ENCODE data around the gene ELFN2.
"Not testable (repeated sequence)": the region's sequence is repeated elsewhere in the genome, so short reads cannot be mapped to it uniquely, and the experiment has no call there.

ELFN2 gene

DNA sequence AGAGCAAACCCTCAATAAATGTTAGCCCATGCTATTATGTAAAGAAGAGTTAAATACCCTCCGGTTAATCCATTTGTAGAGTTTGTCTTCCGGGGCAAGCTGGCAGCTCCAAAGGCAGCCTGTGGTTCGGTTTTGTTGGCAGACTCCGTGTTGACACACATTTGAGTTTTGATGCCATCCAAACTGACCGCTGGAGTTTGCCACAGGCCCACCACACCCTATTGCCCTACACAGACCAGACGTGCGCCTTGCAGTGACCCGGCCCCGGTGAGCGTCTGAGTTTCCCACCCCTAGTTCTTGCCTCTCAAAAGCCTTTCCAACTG is 25.1 kb downstream of the ELFN2 start:
- Histone ChIP-seq H3K4ac (ENCODE audit: low read length) (no peak overlapping the region), H3K27me3 (ENCODE audit: control insufficient read depth in 3 of 3, insufficient read depth in 3 of 3, low read depth in 1 of 3, low read length in 3 of 3) (peaks cover 0 to 69% (median 2%) of the 10 kb centered on the region in 3 experiments), H3K18ac (ENCODE audit: low read length) (peak overlapping the region; percentile 8), H4K91ac (ENCODE audit: low read depth, low read length, poor library complexity) (no peak overlapping the region), H3K27ac (replicated peaks; ENCODE audit: low read length) (no peak overlapping the region), H3K9ac (ENCODE audit: low read depth, low read length, poor library complexity) (no peak overlapping the region), H2AFZ (ENCODE audit: low read length) (no peak overlapping the region), H3K23ac (ENCODE audit: low read depth, low read length, poor library complexity) (no peak overlapping the region), H2BK12ac (ENCODE audit: low read length) (peak overlapping the region; percentile 47), H2BK5ac (ENCODE audit: low read length) (peak overlapping the region; percentile 90), H3K4me3 (ENCODE audit: low read length in 2 of 2) (no peak overlapping the region), H2BK15ac (ENCODE audit: low read length) (peak overlapping the region; percentile 93), H3K4me1 (ENCODE audit: control insufficient read depth in 2 of 2, insufficient read depth in 1 of 2, low read depth in 1 of 2, low read length in 2 of 2) (peaks cover 0 to 19% of the 10 kb centered on the region in 2 donors), H3K79me1 (ENCODE audit: low read depth, low read length) (no peaks in the 10 kb centered on the region), H3K9me3 (replicated peaks in 1 of 2; ENCODE audit: control insufficient read depth in 2 of 2, insufficient read depth in 1 of 2, low read depth in 1 of 2, low read length in 2 of 2) (no peaks in the 10 kb centered on the region), H2AK5ac (ENCODE audit: low read depth, low read length) (peak overlapping the region; percentile 97), H3K4me2 (ENCODE audit: insufficient read depth, low read length, poor library complexity, severe bottlenecking) (no peak overlapping the region), H4K8ac (ENCODE audit: low read depth, low read length) (no peak overlapping the region), H3K36me3 (replicated peaks in 1 of 2; ENCODE audit: control insufficient read depth in 2 of 2, insufficient read depth in 2 of 2, low read length in 2 of 2) (no peaks in the 10 kb centered on the region), H3K14ac (ENCODE audit: low read length) (no peak overlapping the region), H2BK120ac (ENCODE audit: low read depth, low read length) (peak overlapping the region; percentile 35)
- WGBS, 2 donors (ENCODE audit: extremely low coverage in 2 of 2, insufficient read length in 2 of 2, insufficient replicate concordance in 1 of 2): no CpG with 5 or more reads among the region's 10 CpGs
- no peak for DNase-seq (ENCODE audit: low spot score)

GRCh38 chr22:37401401-37402183 is 25.7 kb downstream of the ELFN2 start:
- Histone ChIP-seq H3K9me3 (replicated peaks in 1 of 2; ENCODE audit: control insufficient read depth in 2 of 2, insufficient read depth in 1 of 2, low read depth in 1 of 2, low read length in 2 of 2) (no peaks in the 10 kb centered on the region), H4K91ac (ENCODE audit: low read depth, low read length, poor library complexity) (no peak overlapping the region), H3K14ac (ENCODE audit: low read length) (peak overlapping the region; percentile 74), H3K4me3 (ENCODE audit: low read length in 2 of 2) (no peak overlapping the region), H3K23ac (ENCODE audit: low read depth, low read length, poor library complexity) (no peak overlapping the region), H3K79me1 (ENCODE audit: low read depth, low read length) (no peaks in the 10 kb centered on the region), H3K9ac (ENCODE audit: low read depth, low read length, poor library complexity) (no peak overlapping the region), H2BK5ac (ENCODE audit: low read length) (no peak overlapping the region), H3K36me3 (replicated peaks in 1 of 2; ENCODE audit: control insufficient read depth in 2 of 2, insufficient read depth in 2 of 2, low read length in 2 of 2) (no peaks in the 10 kb centered on the region), H2BK15ac (ENCODE audit: low read length) (peak overlapping the region; percentile 84), H3K4me1 (ENCODE audit: control insufficient read depth in 2 of 2, insufficient read depth in 1 of 2, low read depth in 1 of 2, low read length in 2 of 2) (peaks cover 0 to 19% of the 10 kb centered on the region in 2 donors), H2AK5ac (ENCODE audit: low read depth, low read length) (peak overlapping the region; percentile 40), H3K27me3 (ENCODE audit: control insufficient read depth in 3 of 3, insufficient read depth in 3 of 3, low read depth in 1 of 3, low read length in 3 of 3) (peaks cover 0 to 69% (median 2%) of the 10 kb centered on the region in 3 experiments), H3K18ac (ENCODE audit: low read length) (peak overlapping the region; percentile 81), H2AFZ (ENCODE audit: low read length) (no peak overlapping the region), H4K8ac (ENCODE audit: low read depth, low read length) (no peak overlapping the region), H3K4ac (ENCODE audit: low read length) (no peak overlapping the region), H3K4me2 (ENCODE audit: insufficient read depth, low read length, poor library complexity, severe bottlenecking) (no peak overlapping the region), H3K27ac (replicated peaks; ENCODE audit: low read length) (no peak overlapping the region), H2BK120ac (ENCODE audit: low read depth, low read length) (peak overlapping the region; percentile 35), H2BK12ac (ENCODE audit: low read length) (no peak overlapping the region)
- no peak for DNase-seq (ENCODE audit: low spot score)
- WGBS, 2 donors (ENCODE audit: extremely low coverage in 2 of 2, insufficient read length in 2 of 2, insufficient replicate concordance in 1 of 2): no CpG with 5 or more reads among the region's 14 CpGs

DNA sequence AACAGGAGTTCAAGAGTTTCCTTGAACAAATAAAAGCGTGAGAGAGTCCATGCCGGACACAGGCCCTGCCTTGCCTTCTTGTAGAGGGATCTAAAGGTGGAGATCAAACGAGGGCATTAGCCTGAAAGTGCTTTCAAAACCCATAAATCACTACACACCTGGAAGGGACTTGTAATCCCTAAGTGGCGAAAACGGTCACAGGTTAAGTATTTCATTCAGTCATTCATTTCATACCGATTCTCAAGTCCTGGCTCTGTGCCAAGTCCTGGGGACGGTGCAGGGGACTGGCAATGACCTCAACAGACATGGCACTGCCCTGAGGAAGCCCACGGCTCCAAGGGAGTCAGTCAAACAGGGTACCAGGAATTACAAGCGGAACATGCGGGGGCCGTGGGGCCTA is 26.6 kb downstream of the ELFN2 start:
- no peak overlapping the region for H3K9ac ChIP-seq (ENCODE audit: low read depth, low read length, poor library complexity)
- no peak overlapping the region for H2BK5ac ChIP-seq (ENCODE audit: low read length)
- H3K23ac ChIP-seq (ENCODE audit: low read depth, low read length, poor library complexity): no peak overlapping the region
- peak overlapping the region; percentile 21 for H3K18ac ChIP-seq (ENCODE audit: low read length)
- no peak overlapping the region for H3K14ac ChIP-seq (ENCODE audit: low read length)
- no CpG with 5 or more reads among the region's 11 CpGs for WGBS, 2 donors (ENCODE audit: extremely low coverage in 2 of 2, insufficient read length in 2 of 2, insufficient replicate concordance in 1 of 2)
- no peaks in the 10 kb centered on the region for H3K9me3 ChIP-seq (replicated peaks in 1 of 2; ENCODE audit: control insufficient read depth in 2 of 2, insufficient read depth in 1 of 2, low read depth in 1 of 2, low read length in 2 of 2)
- H3K4me2 ChIP-seq (ENCODE audit: insufficient read depth, low read length, poor library complexity, severe bottlenecking): no peak overlapping the region
- H3K4ac ChIP-seq (ENCODE audit: low read length): no peak overlapping the region
- H3K4me3 ChIP-seq (ENCODE audit: low read length in 2 of 2): no peak overlapping the region
- DNase-seq (ENCODE audit: low spot score): no peak
- H3K27ac ChIP-seq (replicated peaks; ENCODE audit: low read length): no peak overlapping the region
- H2BK120ac ChIP-seq (ENCODE audit: low read depth, low read length): no peak overlapping the region
- no peaks in the 10 kb centered on the region for H3K36me3 ChIP-seq (replicated peaks in 1 of 2; ENCODE audit: control insufficient read depth in 2 of 2, insufficient read depth in 2 of 2, low read length in 2 of 2)
- no peak overlapping the region for H4K91ac ChIP-seq (ENCODE audit: low read depth, low read length, poor library complexity)
- no peaks in the 10 kb centered on the region for H3K79me1 ChIP-seq (ENCODE audit: low read depth, low read length)
- no peak overlapping the region for H2AFZ ChIP-seq (ENCODE audit: low read length)
- peak overlapping the region; percentile 64 for H2BK15ac ChIP-seq (ENCODE audit: low read length)
- H3K27me3 ChIP-seq (ENCODE audit: control insufficient read depth in 3 of 3, insufficient read depth in 3 of 3, low read depth in 1 of 3, low read length in 3 of 3): peaks cover 0 to 74% (median 2%) of the 10 kb centered on the region in 3 experiments
- H3K4me1 ChIP-seq (ENCODE audit: control insufficient read depth in 2 of 2, insufficient read depth in 1 of 2, low read depth in 1 of 2, low read length in 2 of 2): peaks cover 0 to 19% of the 10 kb centered on the region in 2 donors
- no peak overlapping the region for H4K8ac ChIP-seq (ENCODE audit: low read depth, low read length)
- H2AK5ac ChIP-seq (ENCODE audit: low read depth, low read length): peak overlapping the region; percentile 40
- no peak overlapping the region for H2BK12ac ChIP-seq (ENCODE audit: low read length)

- H3K9ac ChIP-seq (ENCODE audit: low read depth, low read length, poor library complexity); H2BK120ac ChIP-seq (ENCODE audit: low read depth, low read length); H2BK5ac ChIP-seq (ENCODE audit: low read length); H3K36me3 ChIP-seq (replicated peaks in 1 of 2; ENCODE audit: control insufficient read depth in 2 of 2, insufficient read depth in 2 of 2, low read length in 2 of 2); H4K8ac ChIP-seq (ENCODE audit: low read depth, low read length); H2BK12ac ChIP-seq (ENCODE audit: low read length); H3K27ac ChIP-seq (replicated peaks; ENCODE audit: low read length); H4K91ac ChIP-seq (ENCODE audit: low read depth, low read length, poor library complexity); DNase-seq (ENCODE audit: low spot score); H3K4ac ChIP-seq (ENCODE audit: low read length); H3K4me3 ChIP-seq (ENCODE audit: low read length in 2 of 2); H3K79me1 ChIP-seq (ENCODE audit: low read depth, low read length); H3K9me3 ChIP-seq (replicated peaks in 1 of 2; ENCODE audit: control insufficient read depth in 2 of 2, insufficient read depth in 1 of 2, low read depth in 1 of 2, low read length in 2 of 2); H3K23ac ChIP-seq (ENCODE audit: low read depth, low read length, poor library complexity); H3K4me2 ChIP-seq (ENCODE audit: insufficient read depth, low read length, poor library complexity, severe bottlenecking); H2AFZ ChIP-seq (ENCODE audit: low read length); H3K14ac ChIP-seq (ENCODE audit: low read length): not testable (repeated sequence)
- H3K27me3 ChIP-seq (ENCODE audit: control insufficient read depth in 3 of 3, insufficient read depth in 3 of 3, low read depth in 1 of 3, low read length in 3 of 3): peaks cover 0 to 79% (median 2%) of the 10 kb centered on the region in 3 experiments
- WGBS, 2 donors (ENCODE audit: extremely low coverage in 2 of 2, insufficient read length in 2 of 2, insufficient replicate concordance in 1 of 2): no CpG with 5 or more reads among the region's 19 CpGs
- H2BK15ac ChIP-seq (ENCODE audit: low read length): peak overlapping the region; percentile 28
- peaks cover 0 to 18% of the 10 kb centered on the region in 2 donors for H3K4me1 ChIP-seq (ENCODE audit: control insufficient read depth in 2 of 2, insufficient read depth in 1 of 2, low read depth in 1 of 2, low read length in 2 of 2)
- peak overlapping the region; percentile 15 for H2AK5ac ChIP-seq (ENCODE audit: low read depth, low read length)
- H3K18ac ChIP-seq (ENCODE audit: low read length): peak overlapping the region; percentile 0
Measured at GRCh38 chr22:37399457-37399856, 27.8 kb downstream of the ELFN2 start.
